ENCODE results near the gene MOB3B. TPM values are rescaled to one million over a fixed set of nuclear protein-coding genes. Genes with fewer than 3 reads are reported as not detected.

Gene MOB3B
- total RNA-seq, 1 experiment from 2014 or later = 2.6 TPM

- no peaks in the 10 kb centered on the region for H4K20me1 ChIP-seq (ENCODE audit: low read length)
- no peak overlapping the region for H3K27ac ChIP-seq (ENCODE audit: low read length)
- intact Hi-C loops (cut with micrococcal nuclease) = no loop called here
- H2AFZ ChIP-seq (ENCODE audit: low read length) = no peak overlapping the region
- no peak overlapping the region for H3K9ac ChIP-seq (ENCODE audit: low read length)
- no peaks in the 10 kb centered on the region for H3K27me3 ChIP-seq (ENCODE audit: low read length)
- POLR2A ChIA-PET (ENCODE audit: unreplicated experiment) = no interaction called here
- no peaks in the 10 kb centered on the region for H3K9me3 ChIP-seq (ENCODE audit: low read length)
- CTCF ChIA-PET = no interaction called here
- H3K4me3 ChIP-seq (ENCODE audit: low read length) = no peak overlapping the region
- H3K9me2 ChIP-seq (replicated peaks; ENCODE audit: low read length) = no peaks in the 10 kb centered on the region
- TF ChIP-seq EZH2phosphoT487 (IDR thresholded peaks at IDR 0.05; ENCODE audit: borderline replicate concordance, low read length) = no peak
- no peak for TF ChIP-seq CTCF (conservative IDR thresholded peaks at IDR 0.05; ENCODE audit: low read depth, low read length)
- TF ChIP-seq EZH2 (IDR thresholded peaks at IDR 0.05; ENCODE audit: low read length, unreplicated experiment) = no peak
- no peaks in the 10 kb centered on the region for H3K79me2 ChIP-seq (ENCODE audit: low read length)
- no peaks in the 10 kb centered on the region for H3F3A ChIP-seq (ENCODE audit: low read length, unreplicated experiment)
- no peaks in the 10 kb centered on the region for H3K4me1 ChIP-seq (ENCODE audit: insufficient read depth, low read length)
- DNase-seq (no peak), ATAC-seq (no peak)
- H3K4me2 ChIP-seq (ENCODE audit: low read length) = no peak overlapping the region
- H3K36me3 ChIP-seq (ENCODE audit: low read depth, low read length) = no peaks in the 10 kb centered on the region
- no TSS peak for BruUV-seq (replicated peaks)
Measured at GRCh38 chr9:27491154-27491553, 38.5 kb downstream of the MOB3B start.

- DNase-seq (no peak), ATAC-seq (no peak)
- ChIA-PET CTCF (interaction anchor here (0.6 kb wide), 5 partner anchors 31 to 571 kb away, joined by 3 to 5 read pairs (median 4); no protein-coding TSS in a partner anchor), POLR2A (ENCODE audit: unreplicated experiment) (no interaction called here)
- Histone ChIP-seq H2AFZ (ENCODE audit: low read length) (no peak overlapping the region), H4K20me1 (ENCODE audit: low read length) (no peaks in the 10 kb centered on the region), H3K4me3 (ENCODE audit: low read length) (no peak overlapping the region), H3K9ac (ENCODE audit: low read length) (no peak overlapping the region), H3K27ac (ENCODE audit: low read length) (no peak overlapping the region), H3K9me2 (replicated peaks; ENCODE audit: low read length) (no peaks in the 10 kb centered on the region), H3F3A (ENCODE audit: low read length, unreplicated experiment) (no peaks in the 10 kb centered on the region), H3K27me3 (ENCODE audit: low read length) (no peaks in the 10 kb centered on the region), H3K4me1 (ENCODE audit: insufficient read depth, low read length) (no peaks in the 10 kb centered on the region), H3K9me3 (ENCODE audit: low read length) (no peaks in the 10 kb centered on the region), H3K79me2 (ENCODE audit: low read length) (no peaks in the 10 kb centered on the region), H3K36me3 (ENCODE audit: low read depth, low read length) (no peaks in the 10 kb centered on the region), H3K4me2 (ENCODE audit: low read length) (no peak overlapping the region)
- no TSS peak for BruUV-seq (replicated peaks)
- no peak for TF ChIP-seq EZH2phosphoT487 (IDR thresholded peaks at IDR 0.05; ENCODE audit: borderline replicate concordance, low read length)
- TF ChIP-seq EZH2 (IDR thresholded peaks at IDR 0.05; ENCODE audit: low read length, unreplicated experiment) = no peak
- TF ChIP-seq CTCF (conservative IDR thresholded peaks at IDR 0.05; ENCODE audit: low read depth, low read length) = no peak
- intact Hi-C loops (cut with micrococcal nuclease) = no loop called here
Measured at GRCh38 chr9:27489087-27489876, 40.3 kb downstream of the MOB3B start.

GRCh38 chr9:27487927-27488326 is 41.7 kb downstream of the MOB3B start:
- ChIA-PET POLR2A (ENCODE audit: unreplicated experiment) (no interaction called here), CTCF (no interaction called here)
- Histone ChIP-seq H3K79me2 (ENCODE audit: low read length) (no peaks in the 10 kb centered on the region), H3K27ac (ENCODE audit: low read length) (no peak overlapping the region), H3K27me3 (ENCODE audit: low read length) (no peaks in the 10 kb centered on the region), H3K9me2 (replicated peaks; ENCODE audit: low read length) (no peaks in the 10 kb centered on the region), H4K20me1 (ENCODE audit: low read length) (no peaks in the 10 kb centered on the region), H2AFZ (ENCODE audit: low read length) (no peak overlapping the region), H3K9ac (ENCODE audit: low read length) (no peak overlapping the region), H3K4me2 (ENCODE audit: low read length) (no peak overlapping the region), H3K4me1 (ENCODE audit: insufficient read depth, low read length) (no peaks in the 10 kb centered on the region), H3F3A (ENCODE audit: low read length, unreplicated experiment) (no peaks in the 10 kb centered on the region), H3K9me3 (ENCODE audit: low read length) (no peaks in the 10 kb centered on the region), H3K36me3 (ENCODE audit: low read depth, low read length) (no peaks in the 10 kb centered on the region), H3K4me3 (ENCODE audit: low read length) (no peak overlapping the region)
- ATAC-seq (no peak), DNase-seq (peak; percentile 24)
- no TSS peak for BruUV-seq (replicated peaks)
- no peak for TF ChIP-seq EZH2phosphoT487 (IDR thresholded peaks at IDR 0.05; ENCODE audit: borderline replicate concordance, low read length)
- TF ChIP-seq CTCF (conservative IDR thresholded peaks at IDR 0.05; ENCODE audit: low read depth, low read length) = no peak
- TF ChIP-seq EZH2 (IDR thresholded peaks at IDR 0.05; ENCODE audit: low read length, unreplicated experiment) = no peak
- intact Hi-C loops (cut with micrococcal nuclease) = no loop called here

All from PC-3 (cell line).